HL-60/S4 treated with phorbol 12-myristate 13-acetate at 8.2 ng/mL for 4 days and 3 days (cell line): ENCODE results near the gene ANKFN1.

Source experiments
- in situ Hi-C: fragments of 300-500 bp; cut with MboI; formaldehyde crosslinking; loops from 2 replicates; pipeline ENCODE4 v1.15.0; 2022; ENCODE audit warnings: low sequenced_read_pairs

ANKFN1 gene

GRCh38 chr17:56178203-56178602, 24.9 kb downstream of the ANKFN1 start:
- in situ Hi-C loops = no loop called here

- in situ Hi-C loops = no loop called here
Measured at GRCh38 chr17:56182081-56182480, 28.8 kb downstream of the ANKFN1 start.

- in situ Hi-C loops = no loop called here
Measured at GRCh38 chr17:56184650-56185049, 31.4 kb downstream of the ANKFN1 start.

GRCh38 chr17:56185491-56186221, 32.4 kb downstream of the ANKFN1 start:
- in situ Hi-C loops = no loop called here

- in situ Hi-C loops = no loop called here
Measured at GRCh38 chr17:56186222-56186786, 33.0 kb downstream of the ANKFN1 start.

GRCh38 chr17:56203430-56203829, 50.2 kb downstream of the ANKFN1 start:
- in situ Hi-C loops = no loop called here

- in situ Hi-C loops = no loop called here
Measured at GRCh38 chr17:56206351-56206750, 53.1 kb downstream of the ANKFN1 start.

- in situ Hi-C loops = no loop called here
Measured at GRCh38 chr17:56213031-56213430, 59.8 kb downstream of the ANKFN1 start.

- in situ Hi-C loops = no loop called here
Measured at GRCh38 chr17:56217921-56218320, 64.6 kb downstream of the ANKFN1 start.

- in situ Hi-C loops = no loop called here
Measured at GRCh38 chr17:56222255-56222654, 69.0 kb downstream of the ANKFN1 start.

- in situ Hi-C loops = no loop called here
Measured at GRCh38 chr17:56230660-56231059, 77.4 kb downstream of the ANKFN1 start.

- in situ Hi-C loops = no loop called here
Measured at GRCh38 chr17:56231252-56231651, 78.0 kb downstream of the ANKFN1 start.

- in situ Hi-C loops = no loop called here
Measured at GRCh38 chr17:56231693-56232092, 78.4 kb downstream of the ANKFN1 start.

- in situ Hi-C loops = no loop called here
Measured at GRCh38 chr17:56244268-56244890, 91.1 kb downstream of the ANKFN1 start.

GRCh38 chr17:56247816-56248215, 94.5 kb downstream of the ANKFN1 start:
- in situ Hi-C loops = no loop called here

- in situ Hi-C loops = no loop called here
Measured at GRCh38 chr17:56257075-56257474, 103.8 kb downstream of the ANKFN1 start.

- in situ Hi-C loops = no loop called here
Measured at GRCh38 chr17:56260376-56261002, 107.2 kb downstream of the ANKFN1 start.

GRCh38 chr17:56262803-56263202, 109.5 kb downstream of the ANKFN1 start:
- in situ Hi-C loops = no loop called here

- in situ Hi-C loops = no loop called here
Measured at GRCh38 chr17:56269556-56270389, 116.5 kb downstream of the ANKFN1 start.

GRCh38 chr17:56274491-56274890, 121.2 kb downstream of the ANKFN1 start:
- in situ Hi-C loops = no loop called here

GRCh38 chr17:56284482-56284881, 131.2 kb downstream of the ANKFN1 start:
- in situ Hi-C loops = no loop called here
